ENCODE measurements around the gene ZNF594.
A peak's percentile ranks its signal among the peaks of the same experiment; 100 is the strongest.
"Not testable (repeated sequence)": the region's sequence is repeated elsewhere in the genome, so short reads cannot be mapped to it uniquely, and the experiment has no call there.

The ZNF594 gene

DNA sequence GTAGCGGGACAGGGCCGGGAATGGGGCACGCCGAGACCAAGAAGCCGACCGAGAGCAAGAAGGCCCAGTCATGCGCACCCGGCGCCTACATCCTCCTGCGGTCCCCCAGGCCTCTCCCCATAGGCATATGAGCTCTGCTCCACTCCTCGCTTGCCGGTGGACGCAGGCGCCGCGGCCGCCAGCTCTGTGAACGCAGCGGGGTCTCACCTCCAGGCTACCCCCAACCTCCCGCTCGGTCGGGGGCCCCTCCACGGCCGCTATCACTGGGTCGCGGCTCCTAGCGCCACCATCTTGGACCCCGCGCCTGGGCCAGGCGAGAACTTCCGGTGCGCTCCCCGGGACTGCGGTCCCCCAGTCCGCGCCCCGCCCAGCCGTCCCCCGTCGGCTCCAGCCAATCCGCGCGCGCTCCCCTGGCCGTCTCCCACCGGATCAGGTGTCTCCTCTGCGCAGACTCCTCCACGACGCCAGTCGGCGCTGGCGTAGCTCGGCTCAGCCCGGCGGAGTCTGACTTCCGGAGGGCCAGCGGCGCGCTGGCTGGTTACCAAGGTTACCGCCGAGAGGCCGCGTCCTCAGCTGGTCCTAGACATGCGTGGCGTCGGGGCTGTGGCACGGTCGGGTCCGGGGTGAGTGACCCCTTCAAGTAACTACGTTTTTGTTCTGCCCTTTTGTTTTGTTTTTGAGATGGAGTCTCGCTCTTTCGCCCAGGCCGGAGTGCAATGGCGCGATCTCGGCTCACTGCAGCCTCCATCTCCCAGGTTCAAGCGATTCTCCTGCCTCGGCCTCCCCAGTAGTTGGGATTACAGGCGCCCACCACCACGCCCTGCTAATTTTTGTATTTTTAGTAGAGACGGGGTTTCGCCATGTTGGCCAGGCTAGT lies at the start of gene ZNF594:
Gene ZNF594, minus strand, starts transcription at position 328 of the 877 bp plus-strand sequence. CDS start 7,612 bp downstream, outside the sequence.
- Mint-ChIP-seq H3K27ac (peak within 1 kb of the TSS; percentile 93), H3K4me3 (peak within 1 kb of the TSS; percentile 85), H3K36me3 (peaks cover 39% of the 10 kb centered on the region), H3K4me1 (peaks cover 27% of the 10 kb centered on the region), H3K27me3 (no peaks in the 10 kb centered on the region), H3K9me3 (peaks cover 11% of the 10 kb centered on the region)
- peak; percentile 100 for ATAC-seq

DNA sequence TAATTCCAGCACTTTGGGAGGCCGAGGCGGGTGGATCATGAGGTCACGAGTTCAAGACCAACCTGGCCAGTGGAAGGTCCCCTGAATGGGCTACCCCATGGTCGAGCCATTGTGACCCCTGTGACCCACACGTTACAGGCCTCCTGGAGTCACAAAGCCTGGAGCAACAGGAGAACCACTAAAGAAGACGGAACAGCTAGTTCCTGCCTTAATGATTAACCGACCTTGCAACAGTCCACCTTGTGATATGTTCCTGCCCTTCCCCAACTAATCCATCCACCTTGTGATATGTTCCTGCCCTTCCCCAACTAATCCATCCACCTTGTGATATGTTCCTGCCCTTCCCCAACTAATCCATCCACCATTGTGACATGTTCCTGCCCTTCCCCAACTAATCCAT lies 48.1 kb upstream of the ZNF594 start:
- not testable (repeated sequence) for H3K27me3 Mint-ChIP-seq, ATAC-seq, H3K4me3 Mint-ChIP-seq
- H3K27ac Mint-ChIP-seq = peak overlapping the region; percentile 99
- peaks cover 27% of the 10 kb centered on the region for H3K36me3 Mint-ChIP-seq
- H3K9me3 Mint-ChIP-seq = peaks cover 11% of the 10 kb centered on the region
- H3K4me1 Mint-ChIP-seq = peaks cover 75% of the 10 kb centered on the region

DNA sequence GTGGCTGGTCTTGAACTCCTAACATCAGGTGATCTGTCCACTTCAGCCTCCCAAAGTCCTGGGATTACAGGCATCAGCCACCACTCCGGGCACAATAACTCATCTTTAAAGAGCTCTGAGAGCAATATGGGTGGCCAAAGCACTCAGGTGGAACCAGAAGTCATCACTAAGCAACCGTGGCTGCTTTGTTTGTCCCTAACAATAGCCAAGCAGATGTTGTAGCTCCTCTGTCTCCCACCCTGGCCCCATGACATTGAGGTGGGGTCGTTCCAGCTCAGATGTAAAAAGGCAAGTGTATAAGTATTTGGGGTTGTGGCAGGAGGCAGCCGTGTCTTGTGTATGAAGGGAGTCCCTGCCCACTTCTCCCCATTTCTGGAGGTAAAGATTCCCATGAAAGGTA lies 46.7 kb upstream of the ZNF594 start:
- peak overlapping the region; percentile 9 for H3K4me3 Mint-ChIP-seq
- peaks cover 31% of the 10 kb centered on the region for H3K36me3 Mint-ChIP-seq
- H3K27me3 Mint-ChIP-seq = no peaks in the 10 kb centered on the region
- H3K4me1 Mint-ChIP-seq = peaks cover 78% of the 10 kb centered on the region
- H3K9me3 Mint-ChIP-seq = peaks cover 11% of the 10 kb centered on the region
- no peak for ATAC-seq
- peak overlapping the region; percentile 99 for H3K27ac Mint-ChIP-seq

- H3K4me3 Mint-ChIP-seq = peak overlapping the region; percentile 25
- peaks cover 11% of the 10 kb centered on the region for H3K9me3 Mint-ChIP-seq
- peak overlapping the region; percentile 99 for H3K27ac Mint-ChIP-seq
- peaks cover 78% of the 10 kb centered on the region for H3K4me1 Mint-ChIP-seq
- peaks cover 37% of the 10 kb centered on the region for H3K36me3 Mint-ChIP-seq
- ATAC-seq = peak; percentile 46
- H3K27me3 Mint-ChIP-seq = no peaks in the 10 kb centered on the region
Measured at GRCh38 chr17:5237541-5238016, 45.9 kb upstream of the ZNF594 start.

- Mint-ChIP-seq H3K4me3 (peak overlapping the region; percentile 25), H3K36me3 (peaks cover 43% of the 10 kb centered on the region), H3K27ac (peak overlapping the region; percentile 99), H3K4me1 (peaks cover 78% of the 10 kb centered on the region), H3K9me3 (peaks cover 11% of the 10 kb centered on the region), H3K27me3 (no peaks in the 10 kb centered on the region)
- no peak for ATAC-seq
Measured at GRCh38 chr17:5236938-5237540, 45.4 kb upstream of the ZNF594 start.

DNA sequence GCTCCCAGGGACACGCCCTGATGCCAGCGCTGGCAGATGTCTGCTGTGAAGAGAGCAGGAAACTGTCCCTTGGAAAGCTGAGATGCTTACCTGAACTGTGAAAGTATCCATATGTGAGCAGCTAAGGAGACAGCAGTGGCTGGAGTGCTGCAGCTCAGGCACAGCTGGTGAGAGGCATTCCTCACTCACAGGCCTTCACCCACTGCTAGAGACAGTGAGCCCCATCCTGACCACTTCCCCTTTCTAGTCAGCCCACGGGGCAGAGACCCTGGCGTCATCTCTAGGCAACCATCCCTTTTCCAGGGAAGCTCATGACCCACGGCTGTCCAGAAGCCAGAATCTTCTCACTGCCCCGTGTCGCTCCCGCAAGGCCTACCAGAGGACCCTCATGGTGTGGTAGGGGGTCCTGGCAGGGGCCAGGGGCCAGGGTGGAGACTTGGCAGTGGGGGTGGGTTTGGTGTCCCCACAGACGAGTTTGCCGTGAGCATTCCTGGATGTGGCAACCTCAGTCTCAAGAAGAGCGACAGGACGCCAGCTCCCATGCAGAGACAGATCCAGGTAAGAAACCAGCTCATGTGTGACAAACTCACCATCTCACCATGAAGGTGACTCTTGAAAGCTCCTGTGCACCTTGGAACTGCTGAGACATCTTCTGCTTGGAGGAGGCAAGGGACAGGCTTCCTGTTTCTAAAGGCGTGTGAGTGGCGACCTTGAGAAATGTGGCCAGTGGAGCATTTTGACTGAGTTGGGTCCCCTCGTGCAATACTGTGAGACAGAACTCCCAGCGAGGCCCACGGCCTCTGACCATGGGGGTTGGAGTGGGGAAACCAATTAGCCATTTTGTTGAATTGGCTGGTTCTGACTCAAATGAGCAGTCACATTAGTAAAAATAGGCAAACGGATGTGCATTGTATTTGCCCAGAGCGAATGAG lies 43.2 kb upstream of the ZNF594 start, which contains the start of gene SCIMP:
Gene SCIMP, minus strand, starts transcription at position 216 of the 932 bp plus-strand sequence. Its CDS starts 105 bp downstream, at position 111.
- peak; percentile 95 for ATAC-seq
- Mint-ChIP-seq H3K4me1 (peaks cover 84% of the 10 kb centered on the region), H3K4me3 (peak within 1 kb of the TSS; percentile 86), H3K36me3 (peaks cover 59% of the 10 kb centered on the region), H3K27ac (peak within 1 kb of the TSS; percentile 99), H3K9me3 (peaks cover 4% of the 10 kb centered on the region), H3K27me3 (no peaks in the 10 kb centered on the region)

DNA sequence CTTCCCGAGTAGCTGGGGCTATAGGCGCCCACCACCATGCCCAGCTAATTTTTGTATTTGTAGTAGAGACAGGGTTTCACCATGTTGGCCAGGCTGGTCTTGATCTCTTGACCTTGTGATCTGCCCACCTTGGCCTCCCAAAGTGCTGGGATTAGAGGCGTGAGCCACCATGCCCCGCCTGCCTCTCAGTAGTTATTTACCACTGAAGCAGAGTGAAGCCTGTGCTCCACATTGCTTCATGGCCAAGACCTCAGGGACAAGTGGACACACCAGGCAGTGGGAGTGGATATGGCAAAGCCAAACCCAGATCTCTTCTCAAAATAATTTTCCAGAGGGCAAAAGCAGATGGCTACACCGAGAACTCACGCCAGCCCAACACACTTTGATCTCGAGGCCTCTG lies 41.8 kb upstream of the ZNF594 start:
- ATAC-seq, H3K9me3 Mint-ChIP-seq, H3K27me3 Mint-ChIP-seq: not testable (repeated sequence)
- peak overlapping the region; percentile 86 for H3K4me3 Mint-ChIP-seq
- H3K27ac Mint-ChIP-seq = peak overlapping the region; percentile 99
- peaks cover 87% of the 10 kb centered on the region for H3K4me1 Mint-ChIP-seq
- H3K36me3 Mint-ChIP-seq = peaks cover 63% of the 10 kb centered on the region

- peak overlapping the region; percentile 82 for H3K4me3 Mint-ChIP-seq
- ATAC-seq = peak; percentile 74
- H3K27ac Mint-ChIP-seq = peak overlapping the region; percentile 99
- H3K9me3 Mint-ChIP-seq = no peaks in the 10 kb centered on the region
- H3K4me1 Mint-ChIP-seq = peaks cover 98% of the 10 kb centered on the region
- H3K36me3 Mint-ChIP-seq = peaks cover 78% of the 10 kb centered on the region
- no peaks in the 10 kb centered on the region for H3K27me3 Mint-ChIP-seq
Measured at GRCh38 chr17:5226940-5227878, 35.5 kb upstream of the ZNF594 start.

GRCh38 chr17:5225668-5226457 lies 34.2 kb upstream of the ZNF594 start:
- peak; percentile 74 for ATAC-seq
- Mint-ChIP-seq H3K4me1 (peaks cover 98% of the 10 kb centered on the region), H3K27me3 (no peaks in the 10 kb centered on the region), H3K27ac (peak overlapping the region; percentile 99), H3K36me3 (peaks cover 73% of the 10 kb centered on the region), H3K9me3 (no peaks in the 10 kb centered on the region), H3K4me3 (peak overlapping the region; percentile 82)

- peak overlapping the region; percentile 99 for H3K27ac Mint-ChIP-seq
- peaks cover 62% of the 10 kb centered on the region for H3K36me3 Mint-ChIP-seq
- not testable (repeated sequence) for H3K27me3 Mint-ChIP-seq, H3K4me3 Mint-ChIP-seq, ATAC-seq, H3K9me3 Mint-ChIP-seq
- peaks cover 73% of the 10 kb centered on the region for H3K4me1 Mint-ChIP-seq
Measured at GRCh38 chr17:5221912-5222311, 30.2 kb upstream of the ZNF594 start.

- no peak for ATAC-seq
- H3K27ac Mint-ChIP-seq = peak overlapping the region; percentile 62
- H3K4me3 Mint-ChIP-seq = no peak overlapping the region
- H3K4me1 Mint-ChIP-seq = peaks cover 68% of the 10 kb centered on the region
- H3K9me3 Mint-ChIP-seq = no peaks in the 10 kb centered on the region
- H3K36me3 Mint-ChIP-seq = peaks cover 61% of the 10 kb centered on the region
- no peaks in the 10 kb centered on the region for H3K27me3 Mint-ChIP-seq
Measured at GRCh38 chr17:5220074-5220473, 28.4 kb upstream of the ZNF594 start.

GRCh38 chr17:5219536-5219935 lies 27.9 kb upstream of the ZNF594 start:
- Mint-ChIP-seq H3K4me1 (peaks cover 62% of the 10 kb centered on the region), H3K36me3 (peaks cover 62% of the 10 kb centered on the region), H3K4me3 (no peak overlapping the region), H3K27ac (peak overlapping the region; percentile 62), H3K27me3 (no peaks in the 10 kb centered on the region), H3K9me3 (no peaks in the 10 kb centered on the region)
- ATAC-seq = no peak

DNA sequence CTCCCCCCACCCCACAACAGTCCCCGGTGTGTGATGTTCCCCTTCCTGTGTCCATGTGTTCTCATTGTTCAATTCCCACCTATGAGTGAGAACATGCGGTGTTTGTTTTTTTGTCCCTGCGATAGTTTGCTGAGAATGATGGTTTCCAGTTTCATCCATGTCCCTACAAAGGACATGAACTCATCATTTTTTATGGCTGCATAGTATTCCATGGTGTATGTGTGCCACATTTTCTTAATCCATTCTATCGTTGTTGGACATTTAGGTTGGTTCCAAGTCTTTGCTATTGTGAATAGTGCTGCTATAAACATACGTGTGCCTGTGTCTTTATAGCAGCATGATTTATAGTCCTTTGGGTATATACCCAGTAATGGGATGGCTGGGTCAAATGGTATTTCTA lies 25.9 kb upstream of the ZNF594 start:
- not testable (repeated sequence) for H3K4me3 Mint-ChIP-seq, ATAC-seq
- peaks cover 70% of the 10 kb centered on the region for H3K36me3 Mint-ChIP-seq

More for the DNA sequence above, 25.9 kb upstream of the ZNF594 start:
- peaks cover 58% of the 10 kb centered on the region for H3K4me1 Mint-ChIP-seq
- not testable (repeated sequence) for H3K9me3 Mint-ChIP-seq, H3K27ac Mint-ChIP-seq, H3K27me3 Mint-ChIP-seq
